NOMO-1 treated with DMSO at 0.1 percent for 48 hours (cell line): ENCODE results near the gene MRPL10.
A peak's percentile ranks its signal among the peaks of the same experiment; 100 is the strongest.

Experiments
- DNase-seq: peaks from one replicate; lab custom pipeline; 2025; ENCODE audit not compliant: unreplicated experiment; lab: John Stamatoyannopoulos, UW

Gene MRPL10

DNA sequence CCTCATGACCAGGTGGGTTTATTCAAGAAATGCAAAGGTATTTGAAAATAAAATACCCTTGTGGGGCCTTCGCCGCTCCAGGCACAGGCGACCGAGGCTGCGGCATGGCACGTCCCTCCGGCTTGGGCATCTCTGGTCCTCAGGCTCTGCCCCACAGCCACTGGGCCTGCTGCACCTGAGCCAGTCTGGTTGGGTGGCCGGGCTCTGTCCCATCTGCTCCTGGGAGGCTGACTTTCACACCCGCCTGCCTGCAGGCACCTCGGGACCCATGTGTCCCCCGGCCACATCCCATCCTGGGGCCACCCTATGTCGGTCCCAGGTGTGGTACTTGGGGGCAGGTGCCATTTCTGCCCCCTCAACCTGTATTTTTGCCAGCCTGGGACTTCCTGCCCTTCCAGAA, 30.7 kb downstream of the MRPL10 start:
- no peak for DNase-seq

DNA sequence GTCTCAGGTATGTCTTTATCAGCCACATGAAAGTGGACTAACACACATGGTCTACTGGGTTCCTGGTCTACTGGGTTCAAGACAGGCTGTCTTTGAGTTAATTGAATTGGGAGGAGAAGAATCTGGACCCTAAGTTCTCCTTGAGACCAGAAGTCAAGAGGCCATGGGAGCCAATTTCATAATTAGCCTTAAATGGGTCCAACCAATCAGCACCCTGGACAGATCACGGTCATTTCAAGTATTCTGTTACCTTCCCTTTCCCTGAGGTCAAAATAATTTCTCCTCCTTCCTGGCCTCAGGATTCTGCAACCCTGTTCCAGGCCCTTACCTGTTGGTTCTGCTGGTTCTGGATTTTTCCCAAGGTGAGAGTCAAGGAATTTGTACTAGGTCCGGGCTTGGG, 33.5 kb downstream of the MRPL10 start:
- DNase-seq, result peak; percentile 14

DNA sequence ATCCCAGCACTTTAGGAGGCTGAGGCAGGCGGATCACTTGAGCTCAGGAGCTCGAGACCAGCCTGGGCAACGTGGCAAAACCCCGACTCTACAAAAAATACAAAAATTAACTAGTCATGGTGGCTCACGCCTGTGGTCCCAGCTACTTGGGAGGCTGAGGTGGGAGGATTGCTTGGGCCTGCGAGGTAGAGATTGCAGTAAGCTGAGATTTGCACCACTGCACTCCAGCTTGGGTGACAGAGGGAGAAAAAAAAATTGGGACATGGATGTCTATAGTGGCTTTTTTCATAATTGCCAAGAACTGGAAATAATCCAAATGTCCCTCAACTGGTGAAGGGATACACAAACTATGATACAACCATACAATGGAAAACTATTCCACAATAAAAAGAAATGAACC, 38.4 kb downstream of the MRPL10 start:
- no peak for DNase-seq

DNA sequence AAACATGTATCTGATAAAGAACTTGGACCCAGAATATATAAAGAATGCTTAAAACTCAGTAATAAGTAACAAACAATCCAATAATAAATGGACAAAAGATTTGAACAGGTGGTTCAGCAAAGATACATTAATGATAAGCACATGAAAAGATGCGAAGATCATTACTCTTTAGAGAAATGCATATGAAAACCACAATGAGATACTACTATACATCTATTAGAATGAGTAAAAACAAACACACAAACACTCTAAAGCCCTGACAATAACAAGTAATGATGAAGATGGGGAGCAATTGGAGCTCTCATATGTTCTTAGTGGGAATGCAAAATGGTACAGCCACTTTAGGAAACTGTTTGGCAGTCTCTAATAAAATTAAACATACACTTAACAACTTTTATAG, 38.9 kb downstream of the MRPL10 start:
- DNase-seq, result no peak

DNA sequence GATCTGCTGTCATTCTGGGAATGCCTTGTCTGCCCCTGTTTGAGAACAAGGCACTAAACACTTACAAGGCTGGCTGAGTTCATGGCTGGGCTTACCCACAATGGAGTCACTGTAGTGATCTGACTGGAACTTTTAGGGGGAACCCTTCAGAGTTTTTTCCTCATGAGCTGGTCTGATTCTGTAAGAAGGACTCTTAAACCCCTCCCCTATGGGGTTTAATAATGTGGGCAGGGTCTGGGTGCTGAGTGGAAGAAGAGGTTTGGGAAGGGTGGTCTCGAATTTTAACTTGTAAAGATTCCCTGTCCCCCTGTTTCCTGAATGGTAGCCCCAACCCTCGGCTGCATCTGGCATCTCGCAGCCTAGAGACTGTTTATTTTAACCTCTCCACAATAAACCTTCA, 40.3 kb downstream of the MRPL10 start:
- no peak for DNase-seq

DNA sequence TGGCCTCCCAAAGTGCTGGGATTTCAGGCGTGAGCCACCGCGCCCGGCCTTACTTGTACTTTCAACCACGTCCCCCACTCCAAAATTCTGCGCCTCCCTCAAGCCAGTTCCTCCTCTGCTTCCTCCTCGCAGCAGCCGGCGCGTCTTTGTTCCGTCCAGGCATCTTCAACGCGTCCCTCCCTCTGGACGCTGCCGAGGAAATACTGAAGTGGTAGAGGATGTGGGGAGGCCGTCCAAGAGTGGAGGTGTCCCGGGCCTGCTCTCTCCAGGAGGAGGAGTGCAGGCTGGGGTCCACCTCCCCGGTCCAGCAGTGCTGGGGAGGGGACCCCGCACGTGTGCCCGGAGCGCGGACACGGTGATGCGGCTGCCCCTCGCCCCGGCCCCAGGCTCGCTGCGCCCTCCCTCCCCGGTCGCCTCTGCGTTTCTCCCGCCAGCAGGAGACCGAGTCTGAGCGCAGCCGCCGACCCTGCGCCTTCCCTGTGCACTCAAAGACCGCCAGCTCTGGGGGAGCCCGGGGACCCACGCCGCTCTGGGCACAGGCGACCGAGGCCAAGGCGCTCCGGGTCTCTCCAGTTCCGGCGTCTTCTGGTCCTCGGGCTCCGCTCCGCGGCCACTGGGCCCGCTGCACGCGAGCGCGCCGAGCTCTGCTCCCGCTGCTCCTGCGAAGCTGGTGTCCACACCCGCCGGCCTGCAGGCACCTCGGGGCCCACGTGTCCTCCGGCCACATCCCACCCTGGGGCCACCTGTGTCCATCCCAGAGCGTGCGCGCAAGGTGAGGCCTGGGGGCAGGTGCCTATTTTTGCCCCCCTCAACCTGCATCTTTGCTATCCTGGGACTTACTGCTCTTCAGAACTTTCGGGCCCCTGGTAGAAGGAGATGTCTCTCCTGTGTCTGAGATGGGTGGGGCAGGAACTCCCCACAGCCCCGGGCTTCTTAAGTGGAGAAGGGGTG, 41.5 kb downstream of the MRPL10 start:
- DNase-seq, result peak; percentile 28

DNA sequence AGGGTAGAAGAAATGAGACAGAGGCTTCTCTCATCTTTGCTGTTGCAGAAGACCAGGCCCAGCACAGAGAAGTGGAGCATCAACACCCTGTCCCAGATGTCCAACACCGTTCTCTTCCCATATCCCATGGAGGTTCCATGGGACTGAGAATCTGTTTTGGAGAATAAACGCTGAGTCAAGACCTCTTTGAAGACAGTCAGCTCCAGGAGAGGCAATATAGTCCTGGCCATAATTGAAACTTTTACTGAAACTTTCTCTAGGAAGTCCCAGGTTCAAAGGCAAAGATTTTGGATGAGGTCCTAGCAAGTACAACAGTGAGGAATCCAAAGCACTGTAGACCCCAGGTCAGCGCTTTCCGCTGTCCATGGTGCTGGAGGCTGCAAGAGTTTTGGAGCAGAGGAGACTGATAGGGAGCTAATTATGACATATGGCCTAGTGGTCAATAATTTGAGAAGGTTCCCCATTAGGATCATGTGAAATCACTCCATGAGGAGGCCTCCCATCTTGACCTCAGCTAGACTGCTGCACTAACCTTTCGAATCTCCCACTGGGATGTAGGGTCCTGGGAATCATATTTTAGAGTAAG, 45.7 kb downstream of the MRPL10 start:
- peak; percentile 14 for DNase-seq

DNA sequence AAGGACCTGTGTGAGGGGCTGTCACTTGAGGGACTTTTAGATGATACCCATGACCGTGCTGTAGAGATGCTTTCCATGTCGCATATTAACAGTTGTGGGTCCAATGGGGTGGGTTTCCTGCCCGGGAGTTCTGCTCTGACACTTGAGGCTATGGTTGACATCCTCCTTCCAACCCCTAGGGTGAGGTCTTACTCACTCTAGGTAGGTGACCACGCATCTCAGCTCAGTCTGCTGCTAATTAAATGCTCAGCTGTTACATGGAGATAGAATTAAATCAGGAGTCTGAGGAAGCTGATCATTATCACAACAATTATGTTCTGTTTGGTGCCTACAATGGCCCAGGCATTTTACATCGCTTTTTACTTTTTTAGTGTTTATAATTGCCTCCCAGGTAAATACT, 49.9 kb downstream of the MRPL10 start:
- DNase-seq, result no peak

DNA sequence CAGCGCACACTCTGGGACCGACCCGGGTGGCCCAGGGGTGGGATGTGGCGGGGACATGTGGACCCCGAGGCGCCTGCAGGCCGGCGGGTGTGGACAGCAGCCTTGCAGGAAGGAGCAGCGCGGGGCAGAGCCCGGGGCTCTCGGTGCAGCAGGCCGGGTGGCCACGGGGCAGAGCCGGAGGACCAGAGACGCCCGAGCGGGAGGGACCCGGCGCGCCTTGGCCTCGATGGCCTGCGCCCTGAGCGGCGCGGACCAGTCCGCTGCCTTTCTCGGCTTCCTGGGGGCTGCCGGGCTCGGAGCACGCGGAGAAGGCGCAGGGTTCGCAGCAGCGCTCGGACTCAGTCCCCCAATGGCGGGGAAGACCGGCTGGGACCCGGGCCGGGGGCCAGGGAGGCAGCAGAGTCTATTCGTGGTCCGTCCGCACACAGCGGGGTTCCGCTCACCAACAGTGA, 53.1 kb downstream of the MRPL10 start:
- DNase-seq, result no peak

DNA sequence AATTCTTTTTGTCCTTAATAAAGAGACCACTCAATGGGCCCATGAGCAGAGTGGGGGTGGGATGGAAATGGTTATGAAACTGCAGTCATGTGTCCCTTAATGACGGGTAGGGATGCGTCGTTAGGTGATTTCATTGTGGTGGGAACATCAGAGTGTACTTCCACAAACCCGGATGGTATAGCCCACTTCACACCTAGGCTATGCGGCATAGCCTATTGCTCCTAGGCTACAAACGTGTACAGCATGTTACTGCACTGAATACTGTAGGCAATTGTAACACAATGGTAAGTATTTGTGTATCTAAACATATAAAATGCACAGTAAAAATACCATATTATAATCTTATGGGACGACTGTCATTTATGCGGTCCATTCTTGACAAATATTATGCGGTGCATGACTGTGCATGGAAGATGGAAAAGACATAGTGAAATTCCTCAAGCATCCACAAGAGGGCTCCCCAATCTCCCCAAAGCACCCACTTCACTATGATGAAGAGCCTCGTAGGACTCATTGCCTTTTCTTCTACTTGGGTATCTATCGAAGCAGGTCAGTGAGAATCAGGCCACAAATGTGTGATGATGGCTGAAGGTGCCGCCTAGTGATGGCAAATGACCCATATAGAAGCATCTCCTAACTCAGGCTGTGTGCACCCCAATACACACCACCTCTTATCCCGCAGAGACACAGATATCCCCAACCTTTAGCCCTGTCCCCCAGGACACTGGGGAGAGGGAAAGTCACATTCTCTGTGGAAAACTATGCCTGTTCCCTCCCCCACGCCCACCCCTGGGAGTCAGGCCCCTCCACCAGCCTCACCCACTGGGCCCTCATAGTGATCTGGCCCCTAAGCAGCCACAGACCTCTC, 54.8 kb downstream of the MRPL10 start:
- DNase-seq, result peak; percentile 53

DNA sequence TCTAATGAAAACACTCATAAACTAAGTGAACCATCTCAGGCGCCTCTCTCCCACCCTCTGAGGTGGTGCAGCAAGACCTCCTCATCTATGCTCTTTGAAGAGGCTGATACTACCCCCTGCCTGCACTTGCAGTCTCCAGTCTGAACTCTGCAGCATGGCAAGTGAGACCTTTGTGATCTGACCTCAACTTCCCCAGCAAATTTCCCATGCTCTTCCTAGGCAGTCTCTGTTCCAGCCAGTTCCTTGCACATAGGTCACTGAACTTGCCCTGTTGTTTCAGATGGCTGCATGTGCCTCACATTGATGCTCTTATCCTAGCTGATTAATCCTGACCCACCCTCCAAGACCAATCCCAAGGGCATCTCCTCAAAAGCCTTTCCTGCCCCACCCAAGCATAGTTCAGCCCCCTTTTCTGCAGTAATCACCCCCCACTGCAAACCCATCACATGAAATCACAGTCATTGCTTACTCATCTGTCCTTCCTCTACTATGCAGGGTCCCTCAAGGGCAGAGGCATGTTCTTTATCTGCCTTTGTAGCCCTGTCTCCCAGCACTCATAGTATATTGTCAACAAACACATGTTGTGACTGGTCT, 56.3 kb downstream of the MRPL10 start:
- DNase-seq, result no peak

DNA sequence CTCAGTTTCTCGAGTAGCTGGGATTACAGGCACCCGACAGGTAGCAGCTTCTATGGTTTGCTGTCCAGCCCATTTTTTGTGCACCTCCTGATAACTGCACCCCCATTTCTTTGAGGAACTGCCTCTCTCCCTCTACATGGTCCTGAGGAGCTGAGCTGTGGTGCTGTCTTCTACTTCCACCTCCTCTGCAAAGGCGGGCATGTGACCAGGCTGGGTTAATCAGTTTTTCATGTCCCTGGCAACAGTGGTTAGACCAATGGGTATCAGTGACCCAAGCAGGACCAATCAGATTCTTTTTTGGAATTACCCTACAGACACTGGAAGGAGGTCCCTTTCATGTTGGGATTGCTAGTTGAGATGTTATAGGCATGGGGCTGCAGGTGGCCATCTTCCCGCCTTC, 57.0 kb downstream of the MRPL10 start:
- no peak for DNase-seq

DNA sequence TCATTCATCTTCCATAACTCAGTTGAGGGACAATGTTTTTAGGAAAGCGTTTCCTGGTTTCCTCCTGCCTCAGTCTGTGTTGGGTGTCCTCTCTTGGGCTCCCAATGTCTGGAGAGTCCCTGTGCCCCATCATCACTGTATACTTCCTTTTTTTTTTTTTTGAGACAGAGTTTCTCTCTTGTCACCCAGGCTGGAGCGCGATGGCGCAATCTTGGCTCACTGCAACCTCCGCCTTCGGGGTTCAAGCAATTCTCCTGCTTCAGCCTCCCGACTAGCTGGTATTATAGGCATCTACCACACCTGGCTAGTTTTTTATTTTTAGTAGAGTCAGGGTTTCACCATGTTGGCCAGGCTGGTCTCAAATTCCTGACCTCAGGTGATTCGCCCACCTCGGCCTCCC, 57.7 kb downstream of the MRPL10 start:
- DNase-seq, result peak; percentile 16
